ENCODE measurements around the gene CHN2.
A peak's percentile ranks its signal among the peaks of the same experiment; 100 is the strongest.

CHN2 gene

GRCh38 chr7:29418651-29419050 is 224.1 kb downstream of the CHN2 start:
- no peak for TF ChIP-seq CTCF (IDR thresholded peaks at IDR 0.05; ENCODE audit: low read depth, low read length)
- DNase-seq = no peak
- no peaks in the 10 kb centered on the region for H3K36me3 ChIP-seq
- no peak overlapping the region for H3K27ac ChIP-seq
- H3K27me3 ChIP-seq (ENCODE audit: insufficient read depth, low read depth, severe bottlenecking) = no peaks in the 10 kb centered on the region
- H3K4me3 ChIP-seq (ENCODE audit: low read depth, low read length) = no peak overlapping the region
- no peaks in the 10 kb centered on the region for H3K9me3 ChIP-seq (ENCODE audit: severe bottlenecking)

GRCh38 chr7:29420011-29420410 is 225.4 kb downstream of the CHN2 start:
- H3K27me3 ChIP-seq (ENCODE audit: insufficient read depth, low read depth, severe bottlenecking) = no peaks in the 10 kb centered on the region
- no peaks in the 10 kb centered on the region for H3K36me3 ChIP-seq
- no peak for DNase-seq
- no peak overlapping the region for H3K27ac ChIP-seq
- no peak overlapping the region for H3K4me3 ChIP-seq (ENCODE audit: low read depth, low read length)
- no peaks in the 10 kb centered on the region for H3K9me3 ChIP-seq (ENCODE audit: severe bottlenecking)
- no peak for TF ChIP-seq CTCF (IDR thresholded peaks at IDR 0.05; ENCODE audit: low read depth, low read length)

GRCh38 chr7:29421010-29421956 is 226.7 kb downstream of the CHN2 start:
- no peak overlapping the region for H3K4me3 ChIP-seq (ENCODE audit: low read depth, low read length)
- TF ChIP-seq CTCF (IDR thresholded peaks at IDR 0.05; ENCODE audit: low read depth, low read length) = no peak
- no peak overlapping the region for H3K27ac ChIP-seq
- DNase-seq = no peak
- H3K9me3 ChIP-seq (ENCODE audit: severe bottlenecking) = no peaks in the 10 kb centered on the region
- no peaks in the 10 kb centered on the region for H3K36me3 ChIP-seq
- H3K27me3 ChIP-seq (ENCODE audit: insufficient read depth, low read depth, severe bottlenecking) = no peaks in the 10 kb centered on the region

- Histone ChIP-seq H3K9me3 (ENCODE audit: severe bottlenecking) (no peaks in the 10 kb centered on the region), H3K27ac (no peak overlapping the region), H3K36me3 (no peaks in the 10 kb centered on the region), H3K27me3 (ENCODE audit: insufficient read depth, low read depth, severe bottlenecking) (no peaks in the 10 kb centered on the region), H3K4me3 (ENCODE audit: low read depth, low read length) (no peak overlapping the region)
- DNase-seq = no peak
- no peak for TF ChIP-seq CTCF (IDR thresholded peaks at IDR 0.05; ENCODE audit: low read depth, low read length)
Observed at GRCh38 chr7:29422829-29423228, 228.3 kb downstream of the CHN2 start.

- Histone ChIP-seq H3K27me3 (ENCODE audit: insufficient read depth, low read depth, severe bottlenecking) (no peaks in the 10 kb centered on the region), H3K9me3 (ENCODE audit: severe bottlenecking) (no peaks in the 10 kb centered on the region), H3K27ac (peak overlapping the region; percentile 32; the same call in 1 of the 2 replicates), H3K36me3 (no peaks in the 10 kb centered on the region), H3K4me3 (ENCODE audit: low read depth, low read length) (peak overlapping the region; percentile 15; the same call in 1 of the 2 replicates)
- TF ChIP-seq CTCF (IDR thresholded peaks at IDR 0.05; ENCODE audit: low read depth, low read length) = peak; percentile 12; the same call in 1 of the 2 replicates
- DNase-seq = peak; percentile 82
Observed at GRCh38 chr7:29424295-29424983, 229.9 kb downstream of the CHN2 start.

Measured in WERI-Rb-1 (cell line).